Cardiac fibroblast (primary cell): ENCODE measurements around the gene MCM5.

Experiments
- DNase-seq, 2 donors: peaks; one replicate each; pipeline versions ENCODE4 v3.0.0 to v3.0.0-alpha.2; 2010; ENCODE audit warnings: low read depth in 2 of 2
- H3K4me3 ChIP-seq, 2 donors: replicated peaks in 1 of 2; 1 replicate in 1 of 2; 2 replicates in 1 of 2; pipeline ENCODE4 v1.5.1; 2011; ENCODE audit warnings: low read depth in 2 of 2, low read length in 2 of 2, mild to moderate bottlenecking in 2 of 2, moderate library complexity in 1 of 2
- CTCF ChIP-seq: IDR thresholded peaks from one replicate; pipeline ENCODE4 v1.5.1; 2011; ENCODE audit warnings: low read depth, mild to moderate bottlenecking, low read length, inconsistent platforms

MCM5 gene

DNA sequence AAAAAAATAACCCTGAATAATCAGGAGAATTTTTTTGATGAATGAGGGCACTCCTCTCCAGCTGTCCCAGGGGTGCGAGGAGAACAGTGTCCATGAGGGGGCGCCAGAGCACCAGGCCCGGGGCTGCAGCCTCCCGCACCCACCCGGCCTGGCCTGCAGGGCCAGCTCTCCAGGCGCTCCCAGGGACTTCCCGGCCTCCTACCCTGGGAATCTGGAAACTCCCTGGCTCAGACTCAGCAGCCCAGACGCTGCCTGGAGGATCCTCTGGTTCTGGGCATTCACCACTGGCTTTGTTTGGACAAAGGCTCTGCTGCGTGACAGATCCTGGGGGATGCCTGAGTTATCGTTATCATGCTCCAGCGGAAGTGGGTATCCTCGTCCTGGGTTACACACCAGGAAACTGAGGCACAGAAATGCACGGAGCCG lies 31.0 kb downstream of the MCM5 start:
- DNase-seq = peak; percentile 90 to 96
- no peak overlapping the region for H3K4me3 ChIP-seq
- peak; percentile 98 for TF ChIP-seq CTCF

DNA sequence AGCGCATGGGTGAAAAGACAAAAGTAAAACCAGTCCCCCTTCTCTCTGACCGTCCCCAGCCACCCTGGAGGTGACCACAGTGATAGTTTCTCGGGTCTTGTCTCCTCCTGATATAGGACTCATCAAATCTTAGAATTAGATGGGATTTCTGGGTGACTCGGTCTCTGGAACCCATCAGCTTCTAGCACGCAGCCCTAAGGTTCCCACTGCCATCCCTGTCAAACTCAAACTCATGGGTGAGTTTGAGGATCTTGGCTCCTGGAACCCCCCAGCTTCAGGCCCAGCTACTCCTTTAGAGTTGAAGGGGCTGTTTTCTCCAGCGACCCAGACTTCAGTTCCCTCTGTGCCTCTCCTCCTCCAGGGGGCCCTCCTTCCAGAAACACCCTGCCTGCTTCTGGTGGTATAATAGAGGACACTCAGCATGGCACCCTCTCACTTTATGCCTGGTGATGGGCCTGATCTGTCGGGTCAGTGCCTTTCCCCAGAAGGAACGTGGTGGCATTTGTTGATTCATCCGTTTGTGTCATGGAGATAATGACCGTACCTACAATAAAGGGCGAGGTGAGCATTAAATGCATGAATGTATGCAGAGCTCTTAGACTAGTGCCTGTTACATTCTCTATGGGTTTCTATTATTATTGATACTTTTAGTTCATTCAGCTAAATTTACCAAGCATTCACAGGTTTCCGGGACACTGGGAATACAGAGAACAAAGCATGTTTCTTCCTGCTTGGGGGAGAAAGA lies 31.7 kb downstream of the MCM5 start:
- TF ChIP-seq CTCF = peak; percentile 32
- no peak for DNase-seq

DNA sequence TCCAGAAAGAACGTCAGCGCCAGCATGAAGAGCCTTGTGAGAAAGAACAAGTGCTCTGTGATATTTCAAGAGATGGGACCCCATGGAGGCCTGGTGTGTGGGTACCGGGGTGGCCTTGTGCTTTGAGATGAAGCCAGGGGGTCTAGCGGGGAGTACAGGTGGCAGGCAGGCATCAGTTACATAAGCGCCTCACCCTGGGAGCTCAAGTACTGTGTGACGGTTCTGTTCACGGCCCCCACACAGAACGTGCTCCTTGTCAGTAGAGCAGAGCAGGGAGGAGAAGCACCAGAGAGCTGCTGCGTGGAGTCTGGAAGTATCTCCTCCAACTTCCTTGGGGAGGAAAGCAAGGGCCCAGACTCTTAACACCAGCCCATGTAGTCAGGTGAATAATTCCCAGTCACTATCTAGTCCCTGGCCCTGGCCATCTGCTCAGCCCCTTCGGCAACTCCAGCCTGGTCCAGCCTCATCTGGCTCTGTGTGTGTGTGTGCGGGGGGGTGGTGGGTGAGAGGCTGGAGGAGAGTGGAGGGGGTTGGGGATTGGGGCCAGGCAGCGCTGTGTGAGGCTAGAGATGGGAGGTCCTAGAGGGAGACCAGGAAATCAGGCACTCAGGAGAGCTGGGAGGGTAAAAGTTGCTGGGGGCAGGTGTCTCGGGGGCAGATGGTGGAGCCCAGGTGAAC lies 32.4 kb downstream of the MCM5 start:
- no peak for DNase-seq
- no peak for TF ChIP-seq CTCF
- H3K4me3 ChIP-seq = no peak overlapping the region

More for the DNA sequence above, 31.7 kb downstream of the MCM5 start:
- H3K4me3 ChIP-seq = no peak overlapping the region

GRCh38 chr22:35434061-35434710 lies 34.2 kb downstream of the MCM5 start:
- H3K4me3 ChIP-seq = no peak overlapping the region
- TF ChIP-seq CTCF = no peak
- peak in 1 of 2 donors; percentile 32 for DNase-seq

GRCh38 chr22:35435201-35435740 lies 35.3 kb downstream of the MCM5 start:
- no peak overlapping the region for H3K4me3 ChIP-seq
- no peak for DNase-seq
- no peak for TF ChIP-seq CTCF

GRCh38 chr22:35436421-35436820 lies 36.5 kb downstream of the MCM5 start:
- TF ChIP-seq CTCF = no peak
- no peak for DNase-seq
- no peak overlapping the region for H3K4me3 ChIP-seq
